GM12878 (cell line): ENCODE data around the gene ARL14EPL. TPM values are rescaled to one million over a fixed set of nuclear protein-coding genes. Genes with fewer than 3 reads are reported as not detected.

ENCODE experiments used
- ATAC-seq: fragments of 200-7000 bp; cut with Tn5 transposase; 3 replicates; pipeline ENCODE4 v1.9.1; 2020; ENCODE audit warnings: mild to moderate bottlenecking, moderate library complexity
- BruUV-seq: library from RNA; stranded (reverse); fragments of 400-500 nt; replicated peaks from 2 replicates; lab custom pipeline; 2021; lab: Mats Ljungman, UMichigan
- CTCF ChIA-PET: fragments of 300-600 bp; sonication (Branson Sonifier 250); formaldehyde crosslinking; extraction: SDS; loops from one replicate; lab custom pipeline; 2021; ENCODE audit warnings: inconsistent platforms; lab: Yijun Ruan, JAX
- POLR2A ChIA-PET: fragments of 350-600 bp; formaldehyde crosslinking; extraction: SDS; loops from one replicate; lab custom pipeline; 2021; ENCODE audit warnings: inconsistent platforms; lab: Charles Lee
- RAD21 ChIA-PET: fragments of 300-600 bp; sonication (Branson Sonifier 250); formaldehyde crosslinking; loops from one replicate; lab custom pipeline; 2023; ENCODE audit warnings: antibody characterized with exemption; ENCODE audit not compliant: unreplicated experiment; lab: Charles Lee
- SMC1A ChIA-PET: fragments of 300-600 bp; sonication (Branson Sonifier 250); formaldehyde crosslinking; loops from one replicate; lab custom pipeline; 2023; ENCODE audit not compliant: unreplicated experiment, uncharacterized antibody; lab: Charles Lee
- DNase-seq: peaks from one replicate; pipeline ENCODE4 v3.0.0-alpha.2; 2011; ENCODE audit warnings: low read depth, low spot score
- FAIRE-seq: peaks from 3 replicates; lab custom pipeline; 2011; peaks lifted over from hg19 to GRCh38; lab: Jason Lieb, UNC
- H2AFZ ChIP-seq: 2 replicates; pipeline ENCODE4 v1.6.0; 2011; ENCODE audit warnings: low read depth, low read length, control low read depth; ENCODE audit not compliant: control insufficient read depth
- H3K27ac ChIP-seq: 2 replicates; pipeline ENCODE4 v1.5.1; 2011; ENCODE audit warnings: control low read depth; ENCODE audit not compliant: control insufficient read depth, insufficient read depth
- H3K27me3 ChIP-seq, 2 experiments: replicated peaks in 1 of 2; 2 replicates each; pipeline versions ENCODE4 v1.6.0 to v1.6.1; 2011; ENCODE audit warnings: low read length in 1 of 2; ENCODE audit not compliant: control insufficient read depth in 2 of 2, insufficient read depth in 2 of 2
- H3K36me3 ChIP-seq, 2 experiments: 2 replicates each; pipeline ENCODE4 v1.5.1; 2011; ENCODE audit warnings: low read length in 1 of 2; ENCODE audit not compliant: control insufficient read depth in 2 of 2, insufficient read depth in 2 of 2
- H3K4me1 ChIP-seq: 2 replicates; pipeline ENCODE4 v1.6.1; 2011; ENCODE audit warnings: mild to moderate bottlenecking, low read length, moderate library complexity, mixed read lengths; ENCODE audit not compliant: control insufficient read depth, insufficient read depth
- H3K4me2 ChIP-seq: 2 replicates; pipeline ENCODE4 v1.6.0; 2011; ENCODE audit warnings: control low read depth; ENCODE audit not compliant: control insufficient read depth, insufficient read depth
- H3K4me3 ChIP-seq: fragments of 200-600 bp; sonication (generic); 2 replicates; pipeline ENCODE4 v1.5.1; 2016
- H3K79me2 ChIP-seq: 2 replicates; pipeline ENCODE4 v1.6.0; 2011; ENCODE audit warnings: low read length; ENCODE audit not compliant: control insufficient read depth, insufficient read depth
- H3K9ac ChIP-seq: 2 replicates; pipeline ENCODE4 v1.8.0; 2011; ENCODE audit warnings: low read length, control low read depth, mixed read lengths; ENCODE audit not compliant: control insufficient read depth, insufficient read depth
- H3K9me3 ChIP-seq: replicated peaks from 3 replicates; pipeline ENCODE4 v1.5.1; 2011; ENCODE audit warnings: mild to moderate bottlenecking, low read length; ENCODE audit not compliant: control insufficient read depth, insufficient read depth
- H4K20me1 ChIP-seq: 2 replicates; pipeline ENCODE4 v1.6.0; 2011; ENCODE audit not compliant: control insufficient read depth, insufficient read depth
- CEBPB ChIP-seq, 2 experiments: fragments of 150-350 bp in 1 of 2; IDR thresholded peaks; 2 replicates each; pipeline ENCODE4 v1.6.1; 2012 to 2014; ENCODE audit warnings: low read depth in 2 of 2, low read length in 2 of 2, borderline replicate concordance in 1 of 2, inconsistent platforms in 1 of 2
- NR2C2 ChIP-seq: IDR thresholded peaks from 2 replicates; pipeline ENCODE4 v1.6.1; 2011; ENCODE audit warnings: borderline replicate concordance, low read depth; ENCODE audit not compliant: control insufficient read depth, insufficient read length
- POU2F2 ChIP-seq: IDR thresholded peaks from 3 replicates; pipeline ENCODE4 v1.6.1; 2011; ENCODE audit warnings: low read depth, mild to moderate bottlenecking, low read length, borderline replicate concordance
- STAT1 ChIP-seq: fragments of 450-650 bp; conservative IDR thresholded peaks from 2 replicates; pipeline ENCODE4 v1.6.1; 2014; ENCODE audit warnings: antibody characterized with exemption, mild to moderate bottlenecking
- SUPT20H ChIP-seq: IDR thresholded peaks from 2 replicates; pipeline ENCODE4 v1.6.1; 2011; ENCODE audit warnings: low read depth, mild to moderate bottlenecking, low read length, moderate library complexity, borderline replicate concordance; ENCODE audit not compliant: control insufficient read depth
- TBL1XR1 ChIP-seq: IDR thresholded peaks from 2 replicates; pipeline ENCODE4 v1.6.1; 2012; ENCODE audit warnings: low read depth, low read length, improper control_type of control experiment
- WRNIP1 ChIP-seq: IDR thresholded peaks from 2 replicates; pipeline ENCODE4 v1.6.1; 2011; ENCODE audit warnings: low read depth, low read length, improper control_type of control experiment, borderline replicate concordance
- ZZZ3 ChIP-seq: IDR thresholded peaks from 2 replicates; pipeline ENCODE4 v1.6.1; 2011; ENCODE audit warnings: low read depth; ENCODE audit not compliant: control insufficient read depth, insufficient read length
- WGBS: methylation state at CpG from one replicate; pipeline ENCODE4 v1.1.6; 2016; ENCODE audit warnings: low lambda C conversion rate; ENCODE audit not compliant: insufficient replicate concordance, insufficient coverage; ENCODE audit errors: missing lambda C conversion rate; 5-methylcytosine and 5-hydroxymethylcytosine counted together
- in situ Hi-C: fragments of 300-500 bp; cut with MboI; formaldehyde crosslinking; loops from 9 replicates; pipeline ENCODE4 v1.14.3; 2018; ENCODE audit warnings: mixed read lengths
- intact Hi-C: fragments of 100-400 bp; cut with micrococcal nuclease; formaldehyde crosslinking; loops from one replicate; pipeline ENCODE4 v1.14.2; 2022; ENCODE audit not compliant: unreplicated experiment
- polyA plus RNA-seq, 11 experiments: library from polyadenylated mRNA; depleted of rRNA in 4 of 11; unstranded in 6 of 11; stranded (reverse) in 5 of 11; fragments of >200 nt; fragmentation: Nextera tagmentation in 4 of 11; fragmentation: Illumina TruSeq in 1 of 11; extraction: Ambion mirVana in 4 of 11; extraction: Trizol in 1 of 11; gene quantifications; 1 replicate in 1 of 11; 2 replicates in 10 of 11; pipeline versions ENCODE4 v1.2.1 to v1.2.3, GENCODE V29; 2011 to 2016; ENCODE audit warnings: inconsistent platforms in 2 of 11, missing spikeins in 2 of 11, low read depth in 1 of 11
- total RNA-seq, 4 experiments: library from RNA; depleted of rRNA in 3 of 4; stranded (reverse); fragments of >200 nt in 3 of 4; fragmentation: Illumina TruSeq in 1 of 4; extraction: Trizol in 1 of 4; gene quantifications; 2 replicates each; pipeline versions ENCODE4 v1.2.1 to v1.2.3, GENCODE V29; 2013 to 2021
- TF ChIP-seq, protein P1 (sequence below): IDR thresholded peaks from 2 replicates; pipeline ENCODE4 v1.6.1; 2012; ENCODE audit warnings: low read depth, low read length, improper control_type of control experiment
- TF ChIP-seq, protein P2 (sequence below): fragments of 450-650 bp; IDR thresholded peaks from 2 replicates; pipeline ENCODE4 v1.6.1; 2018; ENCODE audit warnings: mild to moderate bottlenecking, low read depth, moderate library complexity; ENCODE audit not compliant: partially characterized antibody
- TF ChIP-seq, protein P3 (sequence below): fragments of 450-650 bp; formaldehyde crosslinking; IDR thresholded peaks from 2 replicates; pipeline ENCODE4 v1.4.0; 2020; ENCODE audit warnings: mild to moderate bottlenecking, moderate library complexity
- TF ChIP-seq, protein P4 (sequence below): fragments of 450-650 bp; IDR thresholded peaks from 2 replicates; pipeline ENCODE4 v1.6.1; 2017; ENCODE audit warnings: mild to moderate bottlenecking, low read depth, inconsistent platforms; ENCODE audit not compliant: poor library complexity, severe bottlenecking

ARL14EPL gene
- total and polyA plus RNA-seq, 10 of the 15 experiments (the other 5 are each of a cell fraction or from before 2014, with no cell fraction given), result 0.08 TPM; not detected in 9

DNA sequence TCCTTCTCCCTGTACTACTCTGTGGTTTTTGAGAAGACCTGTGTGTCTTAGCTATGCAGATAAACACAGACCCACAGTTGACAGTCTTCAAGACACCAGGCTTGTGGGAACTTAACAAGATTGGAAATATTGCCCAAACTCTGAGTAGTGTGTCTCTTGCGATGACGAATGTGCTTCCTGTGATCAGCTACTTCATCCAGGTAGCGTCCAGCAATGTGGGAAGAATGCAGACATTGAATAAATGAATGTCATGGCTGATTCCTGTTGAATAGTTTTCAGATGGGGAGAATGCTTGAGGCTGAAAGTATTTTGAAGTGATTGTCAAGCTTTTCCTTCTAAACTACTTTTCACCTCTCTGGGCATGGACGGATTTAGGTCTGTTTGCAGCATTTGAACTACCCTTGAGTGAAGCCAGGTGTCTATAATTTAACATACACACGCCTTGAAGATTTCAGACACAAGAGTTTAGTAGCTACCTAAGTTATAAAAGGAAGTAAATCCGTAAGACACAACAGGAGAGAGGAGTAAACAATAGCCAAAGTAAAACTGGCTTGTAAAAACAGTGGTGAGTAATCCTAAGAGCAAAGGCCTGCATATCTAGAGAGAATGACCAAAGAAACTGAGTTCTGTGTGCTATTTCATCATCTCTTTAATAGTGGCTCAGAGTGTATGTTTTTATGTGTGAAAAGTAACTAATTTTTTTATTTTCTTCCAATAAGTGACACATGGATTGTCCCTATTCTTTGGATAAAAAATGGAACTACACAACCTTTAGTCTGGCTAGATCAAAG, 30.0 kb upstream of the ARL14EPL start:
- no peak overlapping the region for H3K4me3 ChIP-seq
- CTCF ChIA-PET, result no interaction called here
- 51% methylated on average over 6 of the region's 6 CpGs for WGBS
- FAIRE-seq (peak; percentile 7), DNase-seq (no peak), ATAC-seq (no peak)
- H3K4me2 ChIP-seq, result no peak overlapping the region
- H3K9ac ChIP-seq, result no peak overlapping the region
- POLR2A ChIA-PET, result interaction anchor here (0.6 kb wide), 1 partner anchor 310 kb away, joined by 3 read pairs; no protein-coding TSS in a partner anchor
- no peaks in the 10 kb centered on the region for H3K36me3 ChIP-seq
- intact Hi-C loops, result no loop called here
- RAD21 ChIA-PET, result no interaction called here
- in situ Hi-C loops, result no loop called here
- no peaks in the 10 kb centered on the region for H4K20me1 ChIP-seq
- H3K27me3 ChIP-seq, result no peaks in the 10 kb centered on the region
- no peaks in the 10 kb centered on the region for H3K4me1 ChIP-seq
- SMC1A ChIA-PET, result no interaction called here
- BruUV-seq, result no TSS peak
- H3K9me3 ChIP-seq, result no peaks in the 10 kb centered on the region
- no peaks in the 10 kb centered on the region for H3K79me2 ChIP-seq
- H3K27ac ChIP-seq, result no peak overlapping the region
- H2AFZ ChIP-seq, result no peak overlapping the region
- TF ChIP-seq, protein P1, sequence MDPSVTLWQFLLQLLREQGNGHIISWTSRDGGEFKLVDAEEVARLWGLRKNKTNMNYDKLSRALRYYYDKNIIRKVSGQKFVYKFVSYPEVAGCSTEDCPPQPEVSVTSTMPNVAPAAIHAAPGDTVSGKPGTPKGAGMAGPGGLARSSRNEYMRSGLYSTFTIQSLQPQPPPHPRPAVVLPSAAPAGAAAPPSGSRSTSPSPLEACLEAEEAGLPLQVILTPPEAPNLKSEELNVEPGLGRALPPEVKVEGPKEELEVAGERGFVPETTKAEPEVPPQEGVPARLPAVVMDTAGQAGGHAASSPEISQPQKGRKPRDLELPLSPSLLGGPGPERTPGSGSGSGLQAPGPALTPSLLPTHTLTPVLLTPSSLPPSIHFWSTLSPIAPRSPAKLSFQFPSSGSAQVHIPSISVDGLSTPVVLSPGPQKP, result no peak
- TF ChIP-seq TBL1XR1, result no peak
- TF ChIP-seq, protein P2, sequence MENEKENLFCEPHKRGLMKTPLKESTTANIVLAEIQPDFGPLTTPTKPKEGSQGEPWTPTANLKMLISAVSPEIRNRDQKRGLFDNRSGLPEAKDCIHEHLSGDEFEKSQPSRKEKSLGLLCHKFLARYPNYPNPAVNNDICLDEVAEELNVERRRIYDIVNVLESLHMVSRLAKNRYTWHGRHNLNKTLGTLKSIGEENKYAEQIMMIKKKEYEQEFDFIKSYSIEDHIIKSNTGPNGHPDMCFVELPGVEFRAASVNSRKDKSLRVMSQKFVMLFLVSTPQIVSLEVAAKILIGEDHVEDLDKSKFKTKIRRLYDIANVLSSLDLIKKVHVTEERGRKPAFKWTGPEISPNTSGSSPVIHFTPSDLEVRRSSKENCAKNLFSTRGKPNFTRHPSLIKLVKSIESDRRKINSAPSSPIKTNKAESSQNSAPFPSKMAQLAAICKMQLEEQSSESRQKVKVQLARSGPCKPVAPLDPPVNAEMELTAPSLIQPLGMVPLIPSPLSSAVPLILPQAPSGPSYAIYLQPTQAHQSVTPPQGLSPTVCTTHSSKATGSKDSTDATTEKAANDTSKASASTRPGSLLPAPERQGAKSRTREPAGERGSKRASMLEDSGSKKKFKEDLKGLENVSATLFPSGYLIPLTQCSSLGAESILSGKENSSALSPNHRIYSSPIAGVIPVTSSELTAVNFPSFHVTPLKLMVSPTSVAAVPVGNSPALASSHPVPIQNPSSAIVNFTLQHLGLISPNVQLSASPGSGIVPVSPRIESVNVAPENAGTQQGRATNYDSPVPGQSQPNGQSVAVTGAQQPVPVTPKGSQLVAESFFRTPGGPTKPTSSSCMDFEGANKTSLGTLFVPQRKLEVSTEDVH, result no peak
- TF ChIP-seq STAT1, result no peak
- TF ChIP-seq ZZZ3, result no peak
- TF ChIP-seq POU2F2, result no peak
- TF ChIP-seq NR2C2, result no peak
- TF ChIP-seq, protein P3, sequence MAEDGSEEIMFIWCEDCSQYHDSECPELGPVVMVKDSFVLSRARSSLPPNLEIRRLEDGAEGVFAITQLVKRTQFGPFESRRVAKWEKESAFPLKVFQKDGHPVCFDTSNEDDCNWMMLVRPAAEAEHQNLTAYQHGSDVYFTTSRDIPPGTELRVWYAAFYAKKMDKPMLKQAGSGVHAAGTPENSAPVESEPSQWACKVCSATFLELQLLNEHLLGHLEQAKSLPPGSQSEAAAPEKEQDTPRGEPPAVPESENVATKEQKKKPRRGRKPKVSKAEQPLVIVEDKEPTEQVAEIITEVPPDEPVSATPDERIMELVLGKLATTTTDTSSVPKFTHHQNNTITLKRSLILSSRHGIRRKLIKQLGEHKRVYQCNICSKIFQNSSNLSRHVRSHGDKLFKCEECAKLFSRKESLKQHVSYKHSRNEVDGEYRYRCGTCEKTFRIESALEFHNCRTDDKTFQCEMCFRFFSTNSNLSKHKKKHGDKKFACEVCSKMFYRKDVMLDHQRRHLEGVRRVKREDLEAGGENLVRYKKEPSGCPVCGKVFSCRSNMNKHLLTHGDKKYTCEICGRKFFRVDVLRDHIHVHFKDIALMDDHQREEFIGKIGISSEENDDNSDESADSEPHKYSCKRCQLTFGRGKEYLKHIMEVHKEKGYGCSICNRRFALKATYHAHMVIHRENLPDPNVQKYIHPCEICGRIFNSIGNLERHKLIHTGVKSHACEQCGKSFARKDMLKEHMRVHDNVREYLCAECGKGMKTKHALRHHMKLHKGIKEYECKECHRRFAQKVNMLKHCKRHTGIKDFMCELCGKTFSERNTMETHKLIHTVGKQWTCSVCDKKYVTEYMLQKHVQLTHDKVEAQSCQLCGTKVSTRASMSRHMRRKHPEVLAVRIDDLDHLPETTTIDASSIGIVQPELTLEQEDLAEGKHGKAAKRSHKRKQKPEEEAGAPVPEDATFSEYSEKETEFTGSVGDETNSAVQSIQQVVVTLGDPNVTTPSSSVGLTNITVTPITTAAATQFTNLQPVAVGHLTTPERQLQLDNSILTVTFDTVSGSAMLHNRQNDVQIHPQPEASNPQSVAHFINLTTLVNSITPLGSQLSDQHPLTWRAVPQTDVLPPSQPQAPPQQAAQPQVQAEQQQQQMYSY, result no peak
- no peak for TF ChIP-seq CEBPB (IDR thresholded peaks at IDR 0.05; ENCODE audit: borderline replicate concordance in 1 of 2, low read depth in 2 of 2, low read length in 2 of 2)
- TF ChIP-seq, protein P4, sequence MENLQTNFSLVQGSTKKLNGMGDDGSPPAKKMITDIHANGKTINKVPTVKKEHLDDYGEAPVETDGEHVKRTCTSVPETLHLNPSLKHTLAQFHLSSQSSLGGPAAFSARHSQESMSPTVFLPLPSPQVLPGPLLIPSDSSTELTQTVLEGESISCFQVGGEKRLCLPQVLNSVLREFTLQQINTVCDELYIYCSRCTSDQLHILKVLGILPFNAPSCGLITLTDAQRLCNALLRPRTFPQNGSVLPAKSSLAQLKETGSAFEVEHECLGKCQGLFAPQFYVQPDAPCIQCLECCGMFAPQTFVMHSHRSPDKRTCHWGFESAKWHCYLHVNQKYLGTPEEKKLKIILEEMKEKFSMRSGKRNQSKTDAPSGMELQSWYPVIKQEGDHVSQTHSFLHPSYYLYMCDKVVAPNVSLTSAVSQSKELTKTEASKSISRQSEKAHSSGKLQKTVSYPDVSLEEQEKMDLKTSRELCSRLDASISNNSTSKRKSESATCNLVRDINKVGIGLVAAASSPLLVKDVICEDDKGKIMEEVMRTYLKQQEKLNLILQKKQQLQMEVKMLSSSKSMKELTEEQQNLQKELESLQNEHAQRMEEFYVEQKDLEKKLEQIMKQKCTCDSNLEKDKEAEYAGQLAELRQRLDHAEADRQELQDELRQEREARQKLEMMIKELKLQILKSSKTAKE, result no peak
- TF ChIP-seq WRNIP1, result no peak
- no peak for TF ChIP-seq SUPT20H
